Dermis blood vessel endothelial cell (primary cell): ENCODE data around the gene PKD1L1. TPM values are rescaled to one million over a fixed set of nuclear protein-coding genes. Genes with fewer than 3 reads are reported as not detected.
"Not testable (repeated sequence)": the region's sequence is repeated elsewhere in the genome, so short reads cannot be mapped to it uniquely, and the experiment has no call there.

ENCODE experiments used
- DNase-seq: peaks from one replicate; pipeline ENCODE4 v3.0.0; 2010
- total RNA-seq: library from RNA; depleted of rRNA; stranded (reverse); fragments of >200 nt; gene quantifications from 2 replicates; pipeline ENCODE4 v1.2.3, GENCODE V29; 2014

PKD1L1 gene
- total RNA-seq, 1 donor from 2014 or later, result 21.4 TPM

DNA sequence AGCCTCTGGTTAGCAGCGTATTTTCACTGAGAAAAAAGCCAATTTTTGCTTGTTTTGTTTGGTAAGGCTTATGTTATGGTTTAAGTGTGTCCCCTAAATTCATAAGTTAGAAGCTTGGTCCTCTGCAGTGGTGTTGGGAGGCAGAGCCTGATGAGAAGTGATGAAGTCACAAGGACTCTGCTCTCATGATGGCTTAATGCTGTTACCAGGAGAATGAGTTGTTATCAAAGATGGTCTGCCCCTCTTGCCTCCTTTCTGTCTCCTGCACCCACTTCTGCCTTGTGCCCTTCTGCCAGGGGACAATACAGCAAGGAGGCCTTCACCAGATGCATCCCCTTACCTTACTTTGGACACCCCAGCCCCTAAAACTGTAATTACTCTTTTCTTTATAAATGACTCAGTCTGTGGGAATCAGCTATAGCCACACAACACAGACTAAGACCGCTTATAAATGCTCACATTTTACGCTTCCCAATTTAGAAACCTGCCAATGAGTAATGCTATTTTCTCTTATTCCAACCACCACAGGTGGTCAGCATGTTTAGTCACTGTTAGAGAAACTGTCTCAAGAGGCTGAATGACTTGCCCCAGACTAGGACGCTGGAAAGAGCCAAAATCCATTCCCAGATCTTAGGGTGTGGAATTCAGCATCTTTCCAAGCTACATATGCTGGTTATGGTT lies 6.1 kb upstream of the PKD1L1 start:
- DNase-seq, result no peak

DNA sequence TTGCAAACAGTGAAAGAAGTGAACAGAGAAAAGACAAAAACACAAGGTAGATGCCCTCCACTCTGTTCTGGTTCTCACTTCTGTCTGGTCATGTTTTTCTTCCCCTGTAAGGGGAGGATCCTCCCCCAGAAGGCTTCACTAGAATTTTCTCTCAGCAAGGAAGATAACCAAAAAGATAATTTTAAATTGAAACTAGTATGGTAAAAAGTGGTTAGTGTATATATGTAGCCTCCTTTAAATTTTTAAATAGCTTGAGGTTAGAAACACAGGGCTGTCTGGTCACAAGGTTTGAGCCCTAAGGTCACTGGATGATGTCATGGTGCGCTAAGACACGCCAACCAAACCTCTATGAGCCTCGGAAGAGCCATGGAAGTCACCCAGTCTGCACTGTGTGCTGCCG lies 5.6 kb upstream of the PKD1L1 start:
- DNase-seq, result no peak

DNA sequence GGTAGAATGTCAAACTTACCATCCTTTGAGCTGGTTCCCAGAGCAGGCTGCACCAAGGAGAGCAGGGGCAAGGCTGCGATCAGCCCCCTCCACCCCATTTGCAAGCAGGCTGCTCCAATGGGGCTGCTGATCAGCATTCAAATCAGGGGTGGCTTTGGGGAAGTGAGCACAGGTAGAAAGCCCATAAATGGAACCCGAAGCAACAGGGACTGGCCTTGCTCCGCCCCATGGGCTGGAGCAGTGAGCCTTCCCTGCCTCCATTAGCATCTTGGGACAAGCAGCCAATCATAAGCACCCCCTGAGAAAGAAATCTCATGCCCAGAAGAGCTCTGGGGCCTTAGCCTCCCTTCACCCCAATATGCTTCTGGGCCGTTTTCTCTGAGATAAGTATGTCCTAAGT lies 4.0 kb upstream of the PKD1L1 start:
- no peak for DNase-seq

GRCh38 chr7:47951374-47951773 lies 3.1 kb upstream of the PKD1L1 start:
- no peak for DNase-seq

DNA sequence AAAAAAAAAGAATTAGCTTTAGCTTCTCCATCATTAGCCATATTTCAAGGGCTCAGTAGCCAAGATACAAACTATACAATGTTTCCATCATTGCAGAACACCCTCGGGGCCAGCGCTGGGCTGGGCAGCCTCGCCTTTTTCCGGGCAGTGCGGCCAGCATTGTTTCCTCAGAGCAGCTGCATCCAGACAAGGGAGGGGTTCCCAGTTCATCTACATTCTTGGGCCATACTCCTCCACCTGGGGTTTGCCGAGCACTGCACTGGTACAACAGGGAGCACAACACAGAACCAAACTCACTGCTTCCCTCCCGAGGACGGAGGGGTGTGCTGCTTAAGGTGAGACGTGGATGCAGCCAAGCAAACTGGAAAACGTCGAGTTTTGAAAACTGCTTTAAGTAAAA lies 2.4 kb upstream of the PKD1L1 start:
- DNase-seq, result peak; percentile 94

DNA sequence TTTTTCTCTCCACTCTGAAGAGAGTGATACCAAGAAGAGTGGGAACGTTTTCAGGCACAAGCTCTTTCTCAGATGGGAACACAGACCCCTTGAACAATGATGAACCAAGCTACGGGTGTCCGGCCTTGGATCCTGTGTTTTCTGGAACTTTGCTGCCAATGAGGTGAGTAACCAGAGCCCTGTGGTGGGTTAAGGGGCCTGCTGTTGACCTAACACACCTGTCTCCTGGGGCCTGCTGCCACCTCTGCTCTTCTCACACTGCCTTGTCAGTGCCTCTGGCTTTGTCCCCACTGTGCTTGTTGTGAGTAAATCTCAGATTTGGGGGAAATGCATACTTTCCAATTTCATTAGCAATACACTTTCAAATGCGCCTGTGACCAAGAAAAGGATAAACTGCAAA lies 1.4 kb upstream of the PKD1L1 start:
- no peak for DNase-seq

- DNase-seq, result no peak
These were observed 914 bp downstream of the PKD1L1 start for GRCh38 chr7:47947355-47947749.

- peak; percentile 95 for DNase-seq
These were observed 1.5 kb downstream of the PKD1L1 start for GRCh38 chr7:47946581-47947354.

- DNase-seq, result peak; percentile 89
These were observed 2.8 kb downstream of the PKD1L1 start for GRCh38 chr7:47945261-47946015.

- no peak for DNase-seq
These were observed 3.6 kb downstream of the PKD1L1 start for GRCh38 chr7:47944536-47945260.

DNA sequence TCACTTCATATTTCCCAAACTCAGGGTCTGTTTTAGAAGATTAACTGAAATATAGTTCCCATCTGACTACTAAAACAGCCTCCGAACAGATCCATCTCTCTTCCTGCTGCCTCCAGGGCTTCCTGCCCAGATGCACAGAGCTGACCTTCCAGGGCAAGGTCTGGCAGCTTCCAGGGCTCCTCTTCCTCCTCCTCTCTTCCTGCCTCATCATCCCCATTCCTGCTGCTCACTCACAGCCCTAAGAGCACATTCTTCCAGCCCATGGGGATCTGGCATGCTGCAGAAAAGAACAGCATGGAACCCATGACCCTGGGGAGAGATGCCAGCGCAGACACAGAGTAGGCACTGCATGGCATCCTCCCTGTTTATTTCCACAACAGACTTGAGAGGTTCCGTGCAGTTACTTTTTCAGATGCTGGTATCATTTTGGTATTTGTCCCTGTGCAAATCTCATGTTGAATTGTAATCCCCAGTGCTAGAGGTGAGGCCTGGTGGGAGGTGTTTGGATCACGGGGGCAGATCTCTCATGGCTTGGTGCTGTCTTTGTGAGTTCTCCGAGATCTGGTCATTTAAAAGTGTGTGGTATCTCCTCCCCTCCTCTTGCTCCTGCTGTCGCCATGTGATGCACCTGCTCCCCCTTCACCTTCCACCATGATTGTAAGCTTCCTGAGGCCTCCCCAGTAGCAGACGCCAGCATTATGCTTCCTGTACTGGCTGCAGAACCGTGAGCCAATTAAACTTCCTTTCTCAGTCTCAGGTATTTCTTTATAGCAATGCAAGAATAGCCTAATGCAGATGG lies 4.4 kb downstream of the PKD1L1 start:
- peak; percentile 37 for DNase-seq

- not testable (repeated sequence) for DNase-seq
These were observed 5.6 kb downstream of the PKD1L1 start for GRCh38 chr7:47942651-47943050.

DNA sequence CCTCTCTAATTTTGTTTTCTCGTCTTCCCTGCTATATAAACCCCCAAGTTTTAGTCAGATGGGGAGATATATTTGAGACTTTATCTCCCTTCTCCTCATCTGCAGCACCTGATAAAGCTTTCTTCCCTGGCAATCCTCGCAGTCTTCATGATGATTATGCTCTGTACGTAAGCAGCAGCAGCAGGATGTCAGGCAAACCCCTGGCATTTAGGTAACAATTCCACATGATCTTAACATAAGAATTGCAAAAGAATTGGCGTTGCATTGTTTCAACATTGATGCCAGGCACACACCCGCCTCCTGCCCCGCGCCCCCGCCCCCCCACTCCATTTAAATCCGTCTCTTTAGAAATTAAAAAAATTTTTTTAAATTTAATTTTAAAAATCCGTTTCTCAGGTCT lies 6.1 kb downstream of the PKD1L1 start:
- DNase-seq, result peak; percentile 38

GRCh38 chr7:47941136-47941844 lies 7.0 kb downstream of the PKD1L1 start:
- DNase-seq, result peak; percentile 91

DNA sequence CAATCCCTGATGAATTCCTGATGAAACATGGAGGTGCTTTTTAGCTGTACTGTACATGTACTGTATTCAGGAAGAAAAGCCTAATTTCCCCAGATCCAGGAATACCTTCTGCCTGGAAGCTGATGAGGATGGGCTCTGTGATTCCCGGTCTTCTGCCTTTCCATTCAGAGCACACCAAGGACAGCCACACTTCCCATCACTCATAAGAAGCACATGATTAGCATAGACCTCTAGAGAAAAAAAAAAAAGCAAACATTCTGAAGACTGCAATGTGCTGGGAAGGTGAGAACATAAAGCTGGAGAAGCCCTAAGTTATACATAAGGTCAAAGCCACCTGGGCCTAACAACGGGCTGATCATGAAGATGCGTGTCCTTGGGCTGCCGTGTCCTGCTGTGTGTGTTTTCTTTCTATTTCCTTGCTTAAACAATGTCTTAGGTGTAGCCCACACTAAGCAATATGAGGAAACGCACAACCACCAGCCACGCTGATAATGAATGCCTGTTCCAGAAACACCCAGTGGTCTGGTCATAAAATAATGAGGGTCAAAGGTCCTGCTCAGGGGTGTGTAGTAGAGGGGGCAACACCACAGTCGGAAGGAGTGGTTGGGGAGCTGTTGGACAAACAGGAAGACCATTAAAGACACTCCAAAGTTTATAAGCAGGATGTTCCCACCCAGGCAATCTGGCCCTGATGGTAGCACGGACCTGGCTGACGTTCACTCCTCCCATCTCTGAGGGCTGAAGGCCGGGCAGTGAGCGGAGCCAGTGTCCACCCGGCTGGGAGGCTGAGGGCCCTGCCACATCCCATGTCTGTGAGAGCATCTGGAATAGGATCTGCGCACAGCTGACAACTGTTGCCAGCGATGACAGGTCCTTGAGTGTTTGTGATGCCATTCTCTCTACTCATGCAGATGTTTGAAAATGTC lies 7.9 kb downstream of the PKD1L1 start:
- DNase-seq, result peak; percentile 64

DNA sequence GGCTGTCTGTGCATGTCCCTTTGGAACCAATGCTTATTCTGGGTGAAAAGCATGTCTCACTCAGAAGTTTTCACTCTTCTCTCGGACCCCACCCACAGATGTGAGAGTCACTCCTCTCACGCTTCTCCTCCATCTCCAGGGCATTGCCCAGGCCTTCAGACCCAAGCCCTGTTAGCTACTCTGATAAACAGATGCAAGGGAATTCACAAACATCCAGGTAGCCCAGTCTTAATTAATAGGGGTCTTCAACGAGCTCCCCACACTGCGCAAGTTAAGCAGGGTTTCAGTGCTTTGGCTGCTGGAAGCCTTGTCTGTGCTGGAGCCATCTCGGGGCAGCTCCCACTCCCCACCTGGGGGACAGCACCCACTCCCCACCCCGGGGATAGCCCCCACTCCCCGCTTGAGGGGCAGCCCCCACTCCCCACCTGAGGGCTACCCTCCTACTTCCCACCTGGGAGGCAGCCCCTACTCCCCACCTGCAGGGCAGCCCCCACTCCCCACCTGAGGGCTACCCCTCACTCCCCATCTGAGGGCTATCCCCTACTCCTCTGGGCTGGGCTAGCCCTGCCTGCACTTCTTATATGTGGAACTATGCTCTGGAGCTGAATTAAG lies 8.7 kb downstream of the PKD1L1 start:
- no peak for DNase-seq

DNA sequence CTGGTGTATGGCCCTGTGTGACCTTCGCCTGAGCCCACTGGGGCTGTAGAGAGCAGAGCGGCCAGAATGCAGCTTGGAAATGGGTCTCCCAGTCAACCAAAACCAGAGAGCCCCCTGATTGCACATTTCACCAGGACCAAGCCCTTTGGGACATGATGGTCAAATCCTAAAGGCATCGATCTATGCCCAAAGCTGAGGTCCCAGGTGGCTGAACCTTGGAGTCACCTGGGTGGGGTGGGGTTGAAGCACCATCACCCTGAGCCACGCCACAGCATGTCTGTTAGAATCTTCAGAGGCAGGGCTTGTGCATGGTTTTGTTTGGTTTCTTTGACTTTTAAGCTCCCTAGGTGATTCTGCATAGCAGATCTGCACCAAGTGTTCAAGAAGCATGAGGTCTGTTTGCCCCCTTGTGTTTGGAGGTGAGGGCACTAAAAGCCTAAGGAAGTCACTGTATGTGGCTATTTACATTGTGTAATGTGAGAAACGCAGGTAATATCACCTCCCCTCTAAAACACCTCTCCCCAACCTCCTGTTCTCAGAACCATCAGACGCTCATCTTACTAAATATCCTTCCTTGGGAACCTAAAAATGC lies 9.6 kb downstream of the PKD1L1 start:
- no peak for DNase-seq

- DNase-seq, result no peak
These were observed 10.3 kb downstream of the PKD1L1 start for GRCh38 chr7:47937711-47938573.
